Measurements from ENCODE around the gene ACSL4. TPM values are rescaled to one million over a fixed set of nuclear protein-coding genes. Genes with fewer than 3 reads are reported as not detected.
A peak's percentile ranks its signal among the peaks of the same experiment; 100 is the strongest.

The ACSL4 gene
- total RNA-seq, result 62.4 and 67.3 TPM in 2 replicates
- long read RNA-seq, full-length matches to known transcripts, result 6 of 112 reads
- long read RNA-seq, partial matches to known transcripts, result 68 of 112 reads
- long read RNA-seq, other reads (novel, unspliced or antisense), result 38 of 112 reads

- DNase-seq (ENCODE audit: low read depth, low spot score), result peak; percentile 88
- H3K4me1 Mint-ChIP-seq, result peaks cover 34% of the 10 kb centered on the region
- H3K9me3 Mint-ChIP-seq, result no peaks in the 10 kb centered on the region
- H3K27me3 Mint-ChIP-seq (ENCODE audit: low read depth), result no peaks in the 10 kb centered on the region
- H3K36me3 Mint-ChIP-seq (ENCODE audit: low read depth), result peaks cover 6% of the 10 kb centered on the region
- H3K27ac Mint-ChIP-seq (ENCODE audit: unreplicated experiment), result peak within 1 kb of the TSS; percentile 63
- no peak for TF ChIP-seq CTCF (conservative IDR thresholded peaks at IDR 0.05)
- peak within 1 kb of the TSS; percentile 98 for H3K4me3 Mint-ChIP-seq
Measured at GRCh38 chrX:109732807-109733612, at the start of gene ACSL4. ACSL4 (minus strand) TSS chrX:109733257; CDS start chrX:109683363, 49,894 bp downstream.

GRCh38 chrX:109777749-109778148, 44.7 kb upstream of the ACSL4 start:
- no peak for TF ChIP-seq CTCF (conservative IDR thresholded peaks at IDR 0.05)
- no peaks in the 10 kb centered on the region for H3K36me3 Mint-ChIP-seq (ENCODE audit: low read depth)
- no peaks in the 10 kb centered on the region for H3K9me3 Mint-ChIP-seq
- peaks cover 30% of the 10 kb centered on the region for H3K4me1 Mint-ChIP-seq
- no peak overlapping the region for H3K4me3 Mint-ChIP-seq
- H3K27me3 Mint-ChIP-seq (ENCODE audit: low read depth), result peaks cover 2% of the 10 kb centered on the region
- DNase-seq (ENCODE audit: low read depth, low spot score), result no peak
- no peak overlapping the region for H3K27ac Mint-ChIP-seq (ENCODE audit: unreplicated experiment)

- no peak for DNase-seq (ENCODE audit: low read depth, low spot score)
- Mint-ChIP-seq H3K36me3 (ENCODE audit: low read depth) (no peaks in the 10 kb centered on the region), H3K27ac (ENCODE audit: unreplicated experiment) (no peak overlapping the region), H3K4me3 (no peak overlapping the region), H3K27me3 (ENCODE audit: low read depth) (no peaks in the 10 kb centered on the region), H3K9me3 (no peaks in the 10 kb centered on the region), H3K4me1 (peaks cover 30% of the 10 kb centered on the region)
- TF ChIP-seq CTCF (conservative IDR thresholded peaks at IDR 0.05), result no peak
Measured at GRCh38 chrX:109776986-109777385, 43.9 kb upstream of the ACSL4 start.

GRCh38 chrX:109776432-109776831, 43.4 kb upstream of the ACSL4 start:
- TF ChIP-seq CTCF (conservative IDR thresholded peaks at IDR 0.05), result no peak
- no peaks in the 10 kb centered on the region for H3K36me3 Mint-ChIP-seq (ENCODE audit: low read depth)
- no peaks in the 10 kb centered on the region for H3K27me3 Mint-ChIP-seq (ENCODE audit: low read depth)
- H3K27ac Mint-ChIP-seq (ENCODE audit: unreplicated experiment), result no peak overlapping the region
- DNase-seq (ENCODE audit: low read depth, low spot score), result no peak
- no peaks in the 10 kb centered on the region for H3K9me3 Mint-ChIP-seq
- H3K4me1 Mint-ChIP-seq, result peaks cover 30% of the 10 kb centered on the region
- no peak overlapping the region for H3K4me3 Mint-ChIP-seq

- no peak overlapping the region for H3K4me3 Mint-ChIP-seq
- peaks cover 30% of the 10 kb centered on the region for H3K4me1 Mint-ChIP-seq
Measured at GRCh38 chrX:109775386-109775785, 42.3 kb upstream of the ACSL4 start.

More at GRCh38 chrX:109775386-109775785, 42.3 kb upstream of the ACSL4 start:
- peaks cover 4% of the 10 kb centered on the region for H3K9me3 Mint-ChIP-seq
- DNase-seq (ENCODE audit: low read depth, low spot score), result no peak
- peaks cover 2% of the 10 kb centered on the region for H3K36me3 Mint-ChIP-seq (ENCODE audit: low read depth)
- no peak overlapping the region for H3K27ac Mint-ChIP-seq (ENCODE audit: unreplicated experiment)
- no peaks in the 10 kb centered on the region for H3K27me3 Mint-ChIP-seq (ENCODE audit: low read depth)
- no peak for TF ChIP-seq CTCF (conservative IDR thresholded peaks at IDR 0.05)

All from neural crest cell (in vitro differentiated cells).